HTR-8/SVneo (cell line): ENCODE measurements around the gene GIT1.
"Not testable (repeated sequence)": the region's sequence is repeated elsewhere in the genome, so short reads cannot be mapped to it uniquely, and the experiment has no call there.

Experiments
- DNase-seq: peaks from one replicate; pipeline ENCODE4 v3.0.0; 2011; ENCODE audit warnings: low spot score, mixed read lengths; ENCODE audit not compliant: insufficient read length
- FAIRE-seq: peaks from 2 replicates; lab custom pipeline; 2011; peaks lifted over from hg19 to GRCh38; lab: Jason Lieb, UNC

Gene GIT1

GRCh38 chr17:29570521-29570920 lies 18.9 kb downstream of the GIT1 start:
- DNase-seq (no peak), FAIRE-seq (no peak)

- DNase-seq (no peak), FAIRE-seq (peak; percentile 68)
Observed at GRCh38 chr17:29569245-29569950, 20.1 kb downstream of the GIT1 start.

- DNase-seq (peak; percentile 93), FAIRE-seq (peak; percentile 90)
Observed at GRCh38 chr17:29568331-29569244, 20.9 kb downstream of the GIT1 start, which contains the start of gene TP53I13. Gene TP53I13 (plus strand): TSS chr17:29568701. CDS start chr17:29568759, 58 bp downstream.

- FAIRE-seq: peak; percentile 62
- DNase-seq: no peak
Observed at GRCh38 chr17:29567554-29568330, 21.7 kb downstream of the GIT1 start.

GRCh38 chr17:29567304-29567553 lies 22.2 kb downstream of the GIT1 start:
- DNase-seq: no peak
- FAIRE-seq: no peak

- peak; percentile 68 for FAIRE-seq
- peak; percentile 79 for DNase-seq
Observed at GRCh38 chr17:29566473-29567303, 22.8 kb downstream of the GIT1 start, which contains the start of gene ABHD15. Gene ABHD15 (minus strand): TSS chr17:29567037. CDS start chr17:29566966, 71 bp downstream.

GRCh38 chr17:29565643-29566472 lies 23.6 kb downstream of the GIT1 start:
- DNase-seq: peak; percentile 31
- no peak for FAIRE-seq

- FAIRE-seq: no peak
Observed at GRCh38 chr17:29563816-29564215, 25.6 kb downstream of the GIT1 start.

GRCh38 chr17:29562615-29563014 lies 26.8 kb downstream of the GIT1 start:
- FAIRE-seq: no peak
- DNase-seq: no peak

More at GRCh38 chr17:29563816-29564215, 25.6 kb downstream of the GIT1 start:
- DNase-seq: no peak

- FAIRE-seq (no peak), DNase-seq (no peak)
Observed at GRCh38 chr17:29561554-29562517, 27.6 kb downstream of the GIT1 start.

GRCh38 chr17:29560316-29560715 lies 29.1 kb downstream of the GIT1 start:
- FAIRE-seq (no peak), DNase-seq (no peak)

- no peak for FAIRE-seq
- DNase-seq: no peak
Observed at GRCh38 chr17:29559640-29560039, 29.8 kb downstream of the GIT1 start.

- FAIRE-seq, DNase-seq: not testable (repeated sequence)
Observed at GRCh38 chr17:29558139-29558538, 31.3 kb downstream of the GIT1 start.

- FAIRE-seq (no peak), DNase-seq (no peak)
Observed at GRCh38 chr17:29557739-29558116, 31.7 kb downstream of the GIT1 start.

GRCh38 chr17:29557085-29557738 lies 32.2 kb downstream of the GIT1 start:
- FAIRE-seq (no peak), DNase-seq (no peak)

- FAIRE-seq (no peak), DNase-seq (no peak)
Observed at GRCh38 chr17:29555840-29556239, 33.6 kb downstream of the GIT1 start.
